Hepatocyte (in vitro differentiated cells): ENCODE measurements around the gene CSNK1A1L. TPM values are rescaled to one million over a fixed set of nuclear protein-coding genes. Genes with fewer than 3 reads are reported as not detected.
A peak's percentile ranks its signal among the peaks of the same experiment; 100 is the strongest.

Experiments
- DNase-seq: peaks from one replicate; pipeline ENCODE4 v3.0.0-alpha.2; 2016; ENCODE audit warnings: low spot score
- H2AFZ ChIP-seq: fragments of 200-600 bp; sonication (generic); 2 replicates; pipeline ENCODE4 v1.6.0; 2016; ENCODE audit warnings: antibody characterized with exemption, mild to moderate bottlenecking
- H3K27ac ChIP-seq: fragments of 200-600 bp; sonication (generic); 2 replicates; pipeline ENCODE4 v1.5.1; 2016; ENCODE audit warnings: mild to moderate bottlenecking
- H3K27me3 ChIP-seq: fragments of 200-600 bp; sonication (generic); 2 replicates; pipeline ENCODE4 v1.6.1; 2016
- H3K36me3 ChIP-seq: fragments of 200-600 bp; sonication (generic); replicated peaks from 2 replicates; pipeline ENCODE4 v1.5.1; 2016; ENCODE audit warnings: low read depth; ENCODE audit not compliant: insufficient read depth
- H3K4me1 ChIP-seq: fragments of 200-600 bp; sonication (generic); 2 replicates; pipeline ENCODE4 v1.5.1; 2016; ENCODE audit warnings: mild to moderate bottlenecking, moderate library complexity; ENCODE audit not compliant: insufficient read depth
- H3K4me2 ChIP-seq: fragments of 200-600 bp; sonication (generic); 2 replicates; pipeline ENCODE4 v1.6.0; 2016
- H3K4me3 ChIP-seq: fragments of 200-600 bp; sonication (generic); 2 replicates; pipeline ENCODE4 v1.5.1; 2016; ENCODE audit warnings: mild to moderate bottlenecking
- H3K79me2 ChIP-seq: fragments of 200-600 bp; sonication (generic); 2 replicates; pipeline ENCODE4 v1.6.0; 2017; ENCODE audit warnings: mild to moderate bottlenecking
- H3K9me2 ChIP-seq: fragments of 200-600 bp; sonication (generic); replicated peaks from 2 replicates; pipeline ENCODE4 v1.6.0; 2017; ENCODE audit warnings: mild to moderate bottlenecking; ENCODE audit not compliant: insufficient read depth
- H3K9me3 ChIP-seq: fragments of 200-600 bp; sonication (generic); 2 replicates; pipeline ENCODE4 v1.5.1; 2016; ENCODE audit warnings: low read depth, mild to moderate bottlenecking
- H4K20me1 ChIP-seq: fragments of 200-600 bp; sonication (generic); 2 replicates; pipeline ENCODE4 v1.6.0; 2016; ENCODE audit warnings: mild to moderate bottlenecking; ENCODE audit not compliant: insufficient read depth, poor library complexity, severe bottlenecking
- CTCF ChIP-seq: fragments of 200-600 bp; sonication (generic); IDR thresholded peaks from 2 replicates; pipeline ENCODE4 v1.5.1; 2016; ENCODE audit warnings: antibody characterized with exemption, mild to moderate bottlenecking; ENCODE audit not compliant: poor library complexity
- EZH2 ChIP-seq: fragments of 200-600 bp; sonication (generic); IDR thresholded peaks from 2 replicates; pipeline ENCODE4 v1.6.1; 2016; ENCODE audit warnings: antibody characterized with exemption, mild to moderate bottlenecking, borderline replicate concordance
- EZH2phosphoT487 ChIP-seq: fragments of 200-600 bp; sonication (generic); IDR thresholded peaks from one replicate; pipeline ENCODE4 v1.6.1; 2018; ENCODE audit warnings: antibody characterized with exemption, mild to moderate bottlenecking, low read depth, moderate library complexity; ENCODE audit not compliant: unreplicated experiment, severe bottlenecking
- WGBS: methylation state at CpG from one replicate; pipeline ENCODE4 v1.1.6; 2016; ENCODE audit warnings: low lambda C conversion rate; ENCODE audit errors: missing lambda C conversion rate; 5-methylcytosine and 5-hydroxymethylcytosine counted together
- polyA plus RNA-seq: library from polyadenylated mRNA; unstranded; fragments of >200 nt; fragmentation: Nextera tagmentation; extraction: Ambion mirVana; gene quantifications from 2 replicates; pipeline ENCODE4 v1.2.1, GENCODE V29; 2016
- total RNA-seq: library from RNA; depleted of rRNA; stranded (reverse); fragments of >200 nt; gene quantifications from 2 replicates; pipeline ENCODE4 v1.2.3, GENCODE V29; 2014

Gene CSNK1A1L
- total and polyA plus RNA-seq, 2 experiments from 2014 or later, result not detected

DNA sequence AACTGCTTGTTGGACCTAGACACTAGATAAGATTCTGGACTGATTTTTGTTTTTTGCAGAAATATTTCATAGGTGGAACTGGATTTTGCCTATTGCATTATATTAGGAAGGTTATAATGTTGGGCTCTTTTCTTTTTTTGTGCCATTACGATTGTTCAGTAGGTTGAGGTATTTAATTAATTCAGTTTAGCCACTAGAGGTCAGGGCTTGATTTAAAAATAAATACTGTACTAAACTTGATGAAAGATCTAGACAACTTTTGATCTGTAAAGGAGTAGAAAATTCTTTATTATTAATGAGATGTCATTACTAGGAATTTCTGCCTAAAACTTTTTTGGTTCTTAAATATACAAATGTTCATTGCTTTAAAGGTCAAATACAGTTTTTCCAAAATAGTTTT is 30.8 kb downstream of the CSNK1A1L start:
- TF ChIP-seq EZH2phosphoT487 (no peak), CTCF (peak; percentile 57)
- WGBS, result 27% methylated on average over 1 of the region's 1 CpG

GRCh38 chr13:37072024-37072423 is 33.4 kb downstream of the CSNK1A1L start:
- Histone ChIP-seq H3K4me2 (no peak overlapping the region), H3K27me3 (no peaks in the 10 kb centered on the region), H3K27ac (no peak overlapping the region), H3K4me3 (no peak overlapping the region), H3K36me3 (no peaks in the 10 kb centered on the region), H4K20me1 (no peaks in the 10 kb centered on the region), H3K9me2 (no peaks in the 10 kb centered on the region), H2AFZ (no peak overlapping the region), H3K79me2 (no peaks in the 10 kb centered on the region), H3K4me1 (no peaks in the 10 kb centered on the region), H3K9me3 (no peaks in the 10 kb centered on the region)
- no peak for DNase-seq
- WGBS, result 74% methylated on average over 4 of the region's 4 CpGs
- no peak for TF ChIP-seq CTCF
- TF ChIP-seq EZH2, result no peak
- no peak for TF ChIP-seq EZH2phosphoT487

More for the DNA sequence above, 30.8 kb downstream of the CSNK1A1L start:
- Histone ChIP-seq H2AFZ (no peak overlapping the region), H4K20me1 (no peaks in the 10 kb centered on the region), H3K4me3 (no peak overlapping the region), H3K79me2 (no peaks in the 10 kb centered on the region), H3K4me2 (no peak overlapping the region), H3K9me3 (no peaks in the 10 kb centered on the region), H3K36me3 (no peaks in the 10 kb centered on the region), H3K27ac (no peak overlapping the region), H3K4me1 (no peaks in the 10 kb centered on the region), H3K27me3 (no peaks in the 10 kb centered on the region), H3K9me2 (no peaks in the 10 kb centered on the region)
- peak; percentile 32 for DNase-seq

DNA sequence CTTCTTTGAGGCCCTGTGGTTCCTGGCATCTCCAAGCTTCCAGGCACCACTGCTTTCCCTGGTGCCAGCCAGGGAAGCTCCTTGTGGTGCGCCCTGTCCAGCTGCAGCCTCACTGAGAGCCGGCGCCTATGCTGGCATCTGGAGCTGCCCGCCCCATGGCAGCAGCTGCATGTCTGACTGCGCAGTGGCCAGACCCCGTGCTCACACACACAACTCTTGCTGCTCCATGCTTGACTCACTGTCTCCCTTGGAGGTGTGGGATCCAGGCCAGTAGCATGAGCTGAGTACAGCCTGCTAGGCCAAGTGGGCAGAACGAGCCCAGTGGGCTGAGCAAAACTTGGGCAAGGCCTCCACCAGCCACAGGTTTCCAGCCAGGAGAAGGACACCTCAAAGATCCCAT is 34.5 kb downstream of the CSNK1A1L start:
- Histone ChIP-seq H3K79me2 (no peaks in the 10 kb centered on the region), H3K4me1 (no peaks in the 10 kb centered on the region), H3K4me3 (no peak overlapping the region), H3K4me2 (no peak overlapping the region), H4K20me1 (no peaks in the 10 kb centered on the region), H3K27me3 (no peaks in the 10 kb centered on the region), H3K9me3 (no peaks in the 10 kb centered on the region), H2AFZ (no peak overlapping the region), H3K36me3 (no peaks in the 10 kb centered on the region), H3K27ac (no peak overlapping the region), H3K9me2 (no peaks in the 10 kb centered on the region)
- 95% methylated on average over 7 of the region's 7 CpGs for WGBS
- DNase-seq, result no peak
- TF ChIP-seq EZH2phosphoT487, result no peak
- TF ChIP-seq EZH2, result no peak
- TF ChIP-seq CTCF, result no peak

DNA sequence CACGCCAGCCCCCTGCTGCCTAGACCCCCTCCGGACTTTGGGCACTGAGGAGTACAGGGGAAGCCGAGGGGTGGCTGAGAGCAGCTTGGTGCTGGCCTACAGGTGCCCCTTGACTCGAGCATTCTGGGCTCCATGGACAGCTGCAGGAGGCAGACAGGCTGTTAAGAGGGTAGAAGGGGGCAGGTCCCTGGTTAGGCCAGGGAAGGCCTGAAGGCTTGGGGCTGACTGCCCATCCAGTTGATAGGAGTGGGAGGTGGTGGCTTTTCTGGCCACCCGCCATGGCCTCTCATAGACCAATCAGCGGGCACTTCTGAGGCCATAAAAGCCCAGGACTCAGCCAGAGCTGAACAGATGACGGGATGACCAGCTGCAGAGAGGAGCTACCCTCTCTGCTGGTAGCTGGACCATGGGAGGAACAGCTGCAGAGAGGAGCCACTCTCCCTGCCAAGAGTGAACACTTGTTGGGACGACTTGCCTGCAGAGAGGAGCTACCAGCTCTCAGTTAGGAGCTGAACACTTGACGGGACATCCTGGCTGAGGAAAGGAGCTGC is 35.2 kb downstream of the CSNK1A1L start:
- Histone ChIP-seq H3K4me2 (no peak overlapping the region), H2AFZ (no peak overlapping the region)
- WGBS, result 89% methylated on average over 9 of the region's 9 CpGs

More for the DNA sequence above, 35.2 kb downstream of the CSNK1A1L start:
- Histone ChIP-seq H4K20me1 (no peaks in the 10 kb centered on the region), H3K79me2 (no peaks in the 10 kb centered on the region), H3K9me2 (no peaks in the 10 kb centered on the region), H3K4me3 (no peak overlapping the region), H3K27ac (no peak overlapping the region), H3K9me3 (no peaks in the 10 kb centered on the region), H3K36me3 (no peaks in the 10 kb centered on the region), H3K27me3 (no peaks in the 10 kb centered on the region), H3K4me1 (no peaks in the 10 kb centered on the region)
- TF ChIP-seq CTCF (no peak), EZH2 (no peak), EZH2phosphoT487 (no peak)
- DNase-seq, result no peak
